Panc1 (cell line): ENCODE results near the gene SPATA21.

Experiments used
- CTCF ChIP-seq: fragments of 450-650 bp; IDR thresholded peaks from 2 replicates; pipeline ENCODE4 v1.5.1; 2017; ENCODE audit warnings: mild to moderate bottlenecking
- POLR2AphosphoS5 ChIP-seq: IDR thresholded peaks from 2 replicates; pipeline ENCODE4 v1.6.1; 2012; ENCODE audit warnings: mild to moderate bottlenecking, low read depth, low read length, moderate library complexity
- REST ChIP-seq, 2 experiments: IDR thresholded peaks; 2 replicates each; pipeline ENCODE4 v1.6.1; 2011 to 2012; ENCODE audit warnings: low read depth in 2 of 2, control low read depth in 1 of 2, low read length in 1 of 2, mild to moderate bottlenecking in 1 of 2, moderate library complexity in 1 of 2; ENCODE audit not compliant: insufficient read depth in 1 of 2
- TCF7L2 ChIP-seq: IDR thresholded peaks from 2 replicates; pipeline ENCODE4 v1.6.1; 2011; ENCODE audit warnings: mild to moderate bottlenecking, low read depth, low read length, inconsistent platforms

- TF ChIP-seq CTCF (no peak), POLR2AphosphoS5 (no peak), TCF7L2 (no peak), REST (IDR thresholded peaks at IDR 0.05; ENCODE audit: insufficient read depth in 1 of 2, low read depth in 2 of 2, low read length in 1 of 2) (no peak)
Measured at GRCh38 chr1:16464917-16465625, 27.8 kb upstream of the SPATA21 start.
